Measurements from ENCODE around the gene KLK6. TPM values are rescaled to one million over a fixed set of nuclear protein-coding genes. Genes with fewer than 3 reads are reported as not detected.

Gene KLK6
- total RNA-seq, 1 experiment from 2014 or later, result 75.0 TPM

DNA sequence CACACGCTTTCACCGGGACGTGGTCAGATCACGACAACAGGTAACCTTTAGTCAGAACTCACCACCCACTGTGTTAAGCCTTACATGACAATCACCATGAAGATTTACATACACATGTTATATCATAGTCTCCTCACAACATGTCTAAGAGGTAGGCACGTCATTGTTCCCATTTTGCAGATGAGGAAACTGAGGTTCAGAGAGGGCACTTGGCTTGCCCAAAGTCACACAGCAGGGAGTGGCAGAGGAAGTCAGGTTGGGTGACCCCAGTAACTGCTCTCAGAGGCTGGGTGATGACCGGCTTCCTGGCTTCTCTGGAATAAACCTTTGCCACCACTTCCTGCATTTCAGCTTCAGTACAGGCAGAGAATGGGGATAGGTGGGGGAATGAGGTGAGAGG, 44.9 kb upstream of the KLK6 start:
- Histone ChIP-seq H3K9me3 (ENCODE audit: low read length) (0 out of 2 replicates have a peak, but pooled peaks cover 4% of the 10 kb centered on the region), H3K9me2 (replicated peaks; ENCODE audit: low read length) (no peaks in the 10 kb centered on the region)
- no peak for DNase-seq

DNA sequence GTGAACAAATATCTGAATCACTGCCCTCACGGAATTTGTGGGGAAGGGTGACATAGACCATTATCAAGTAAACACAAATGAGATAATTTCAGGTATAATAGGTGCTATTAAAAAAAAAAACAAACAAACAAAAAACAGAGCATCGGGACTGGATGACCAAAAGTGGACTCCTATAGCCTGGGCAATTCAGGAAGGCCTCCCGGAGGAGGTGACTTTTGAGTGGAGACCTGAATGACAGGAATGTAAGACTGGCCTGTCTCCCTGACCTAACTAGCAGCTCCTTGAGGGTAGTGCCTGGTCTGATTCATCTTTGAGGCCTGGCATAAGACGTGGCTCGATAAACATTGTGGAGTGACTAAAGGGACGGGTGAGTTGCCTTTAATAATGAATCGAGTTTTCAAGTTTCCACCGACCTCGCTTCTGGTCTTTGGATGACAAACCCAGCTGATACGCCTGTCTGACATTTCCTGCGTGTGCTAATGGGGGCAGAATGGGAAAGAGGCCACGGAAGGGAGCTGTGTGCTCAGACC, 43.3 kb upstream of the KLK6 start:
- no peaks in the 10 kb centered on the region for H3K36me3 ChIP-seq (ENCODE audit: low read depth, low read length)
- no peaks in the 10 kb centered on the region for H3K79me2 ChIP-seq (ENCODE audit: low read length)
- TF ChIP-seq, protein P1, sequence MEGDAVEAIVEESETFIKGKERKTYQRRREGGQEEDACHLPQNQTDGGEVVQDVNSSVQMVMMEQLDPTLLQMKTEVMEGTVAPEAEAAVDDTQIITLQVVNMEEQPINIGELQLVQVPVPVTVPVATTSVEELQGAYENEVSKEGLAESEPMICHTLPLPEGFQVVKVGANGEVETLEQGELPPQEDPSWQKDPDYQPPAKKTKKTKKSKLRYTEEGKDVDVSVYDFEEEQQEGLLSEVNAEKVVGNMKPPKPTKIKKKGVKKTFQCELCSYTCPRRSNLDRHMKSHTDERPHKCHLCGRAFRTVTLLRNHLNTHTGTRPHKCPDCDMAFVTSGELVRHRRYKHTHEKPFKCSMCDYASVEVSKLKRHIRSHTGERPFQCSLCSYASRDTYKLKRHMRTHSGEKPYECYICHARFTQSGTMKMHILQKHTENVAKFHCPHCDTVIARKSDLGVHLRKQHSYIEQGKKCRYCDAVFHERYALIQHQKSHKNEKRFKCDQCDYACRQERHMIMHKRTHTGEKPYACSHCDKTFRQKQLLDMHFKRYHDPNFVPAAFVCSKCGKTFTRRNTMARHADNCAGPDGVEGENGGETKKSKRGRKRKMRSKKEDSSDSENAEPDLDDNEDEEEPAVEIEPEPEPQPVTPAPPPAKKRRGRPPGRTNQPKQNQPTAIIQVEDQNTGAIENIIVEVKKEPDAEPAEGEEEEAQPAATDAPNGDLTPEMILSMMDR (conservative IDR thresholded peaks at IDR 0.05; ENCODE audit: low read depth, low read length), result no peak
- no peak for TF ChIP-seq EZH2 (IDR thresholded peaks at IDR 0.05; ENCODE audit: low read length, unreplicated experiment)
- no peak for TF ChIP-seq EZH2phosphoT487 (IDR thresholded peaks at IDR 0.05; ENCODE audit: borderline replicate concordance, low read length)
- H3K4me1 ChIP-seq (ENCODE audit: insufficient read depth, low read length), result peaks cover 25% of the 10 kb centered on the region; the same call in 1 of the 2 replicates
- no peak overlapping the region for H3K4me3 ChIP-seq (ENCODE audit: low read length)
- CTCF ChIA-PET, result interaction anchor here (0.6 kb wide), 1 partner anchor 60 kb away, joined by 3 read pairs; the partner anchor contains the start of gene KLK5
- POLR2A ChIA-PET (ENCODE audit: unreplicated experiment), result interaction anchor here (0.7 kb wide), 1 partner anchor 35 kb away, joined by 10 read pairs; no protein-coding TSS in a partner anchor
- no peak overlapping the region for H3K4me2 ChIP-seq (ENCODE audit: low read length)
- no peaks in the 10 kb centered on the region for H4K20me1 ChIP-seq (ENCODE audit: low read length)
- H2AFZ ChIP-seq (ENCODE audit: low read length), result no peak overlapping the region
- DNase-seq (peak; percentile 71), ATAC-seq (no peak)
- no TSS peak for BruUV-seq (replicated peaks)
- no peaks in the 10 kb centered on the region for H3F3A ChIP-seq (ENCODE audit: low read length, unreplicated experiment)
- intact Hi-C loops (cut with micrococcal nuclease), result no loop called here
- no peak overlapping the region for H3K9ac ChIP-seq (ENCODE audit: low read length)
- H3K27me3 ChIP-seq (ENCODE audit: low read length), result no peaks in the 10 kb centered on the region
- no peak overlapping the region for H3K27ac ChIP-seq (ENCODE audit: low read length)
- H3K9me3 ChIP-seq (ENCODE audit: low read length), result 0 out of 2 replicates have a peak, but pooled peaks cover 4% of the 10 kb centered on the region
- no peaks in the 10 kb centered on the region for H3K9me2 ChIP-seq (replicated peaks; ENCODE audit: low read length)

More for the DNA sequence above, 44.9 kb upstream of the KLK6 start:
- no peaks in the 10 kb centered on the region for H3K79me2 ChIP-seq (ENCODE audit: low read length)
- no peaks in the 10 kb centered on the region for H3F3A ChIP-seq (ENCODE audit: low read length, unreplicated experiment)
- intact Hi-C loops (cut with micrococcal nuclease), result no loop called here
- H3K4me1 ChIP-seq (ENCODE audit: insufficient read depth, low read length), result peaks cover 26% of the 10 kb centered on the region; the same call in 1 of the 2 replicates
- H3K9ac ChIP-seq (ENCODE audit: low read length), result no peak overlapping the region
- no peaks in the 10 kb centered on the region for H3K27me3 ChIP-seq (ENCODE audit: low read length)
- TF ChIP-seq EZH2phosphoT487 (IDR thresholded peaks at IDR 0.05; ENCODE audit: borderline replicate concordance, low read length), result no peak
- TF ChIP-seq, protein P1 (conservative IDR thresholded peaks at IDR 0.05; ENCODE audit: low read depth, low read length), result no peak
- no peak for TF ChIP-seq EZH2 (IDR thresholded peaks at IDR 0.05; ENCODE audit: low read length, unreplicated experiment)
- no peak overlapping the region for H3K4me2 ChIP-seq (ENCODE audit: low read length)
- no peak overlapping the region for H3K4me3 ChIP-seq (ENCODE audit: low read length)
- H3K36me3 ChIP-seq (ENCODE audit: low read depth, low read length), result no peaks in the 10 kb centered on the region
- ChIA-PET CTCF (no interaction called here), POLR2A (ENCODE audit: unreplicated experiment) (no interaction called here)
- no peak overlapping the region for H2AFZ ChIP-seq (ENCODE audit: low read length)
- no peak overlapping the region for H3K27ac ChIP-seq (ENCODE audit: low read length)
- no TSS peak for BruUV-seq (replicated peaks)
- no peaks in the 10 kb centered on the region for H4K20me1 ChIP-seq (ENCODE audit: low read length)
- no peak for ATAC-seq

DNA sequence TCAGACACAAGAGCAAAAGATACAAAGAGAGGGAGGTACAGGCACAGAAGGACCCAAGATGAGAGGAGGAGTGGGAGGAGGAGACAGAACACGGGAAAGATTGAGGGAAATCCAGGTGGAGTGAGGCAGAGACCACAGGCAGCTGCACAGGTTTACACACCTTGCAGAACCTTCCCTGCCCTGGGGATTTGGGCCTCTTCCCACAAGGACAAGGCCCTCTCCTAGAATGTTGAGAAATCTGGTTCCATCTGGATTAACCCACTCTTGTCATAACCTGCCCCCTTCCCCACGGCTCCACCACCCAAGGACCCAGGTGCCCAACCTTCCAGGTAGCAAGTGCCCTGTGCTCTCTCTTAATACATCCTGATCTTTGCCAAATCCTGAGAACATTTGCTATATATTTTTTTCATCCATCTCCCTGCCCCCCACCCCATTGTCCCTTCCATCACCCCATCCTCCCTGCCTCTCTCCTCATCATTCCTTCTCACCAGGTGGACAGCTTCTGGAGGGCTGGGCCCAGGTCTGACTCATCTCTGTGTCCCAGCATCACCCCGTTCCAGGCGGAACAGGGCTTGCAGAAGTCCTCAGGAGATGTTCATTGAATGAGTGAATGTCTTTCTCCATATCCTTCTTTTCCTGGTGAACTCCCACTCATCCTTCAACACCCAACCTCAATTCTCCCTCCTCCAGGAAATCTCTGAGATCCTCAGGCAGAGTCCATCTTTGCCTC, 40.8 kb upstream of the KLK6 start:
- ATAC-seq, result no peak; the same call in 1 of the 2 replicates
- POLR2A ChIA-PET (ENCODE audit: unreplicated experiment), result no interaction called here

More for the DNA sequence above, 40.8 kb upstream of the KLK6 start:
- no peak overlapping the region for H2AFZ ChIP-seq (ENCODE audit: low read length)
- intact Hi-C loops (cut with micrococcal nuclease), result no loop called here
- H3K4me2 ChIP-seq (ENCODE audit: low read length), result no peak overlapping the region
- H3K4me3 ChIP-seq (ENCODE audit: low read length), result no peak overlapping the region
- H4K20me1 ChIP-seq (ENCODE audit: low read length), result no peaks in the 10 kb centered on the region
- CTCF ChIA-PET, result no interaction called here
- peaks cover 19% of the 10 kb centered on the region; the same call in 1 of the 2 replicates for H3K4me1 ChIP-seq (ENCODE audit: insufficient read depth, low read length)
- H3F3A ChIP-seq (ENCODE audit: low read length, unreplicated experiment), result no peaks in the 10 kb centered on the region
- no peaks in the 10 kb centered on the region for H3K9me2 ChIP-seq (replicated peaks; ENCODE audit: low read length)
- no TSS peak for BruUV-seq (replicated peaks)
- H3K79me2 ChIP-seq (ENCODE audit: low read length), result no peaks in the 10 kb centered on the region
- no peaks in the 10 kb centered on the region for H3K36me3 ChIP-seq (ENCODE audit: low read depth, low read length)
- DNase-seq, result peak; percentile 43
- no peaks in the 10 kb centered on the region for H3K27me3 ChIP-seq (ENCODE audit: low read length)
- no peak overlapping the region for H3K9ac ChIP-seq (ENCODE audit: low read length)
- H3K27ac ChIP-seq (ENCODE audit: low read length), result no peak overlapping the region
- TF ChIP-seq EZH2phosphoT487 (IDR thresholded peaks at IDR 0.05; ENCODE audit: borderline replicate concordance, low read length), result no peak
- TF ChIP-seq, protein P1 (conservative IDR thresholded peaks at IDR 0.05; ENCODE audit: low read depth, low read length), result no peak
- 0 out of 2 replicates have a peak, but pooled peaks cover 4% of the 10 kb centered on the region for H3K9me3 ChIP-seq (ENCODE audit: low read length)

Data from PC-3 (cell line).